ENCODE data around the gene LIG4.

The LIG4 gene

DNA sequence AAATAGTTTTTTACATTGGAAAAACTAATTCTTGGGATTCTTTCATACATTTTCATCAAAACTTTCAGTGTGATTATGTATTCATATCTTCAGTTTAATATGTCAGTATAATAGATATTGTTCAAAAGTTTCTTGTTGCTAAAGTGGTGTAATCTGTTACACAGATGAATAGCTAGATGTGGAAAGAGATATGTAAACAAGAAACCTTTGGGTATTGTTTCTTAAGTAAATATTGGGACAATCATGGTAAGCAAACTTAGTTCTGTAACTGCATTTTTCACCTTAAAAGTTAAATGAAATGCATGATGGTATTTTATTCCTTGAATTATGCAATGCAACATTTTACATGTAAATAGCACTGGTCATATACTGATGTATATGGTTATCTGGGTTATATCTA is 15.0 kb upstream of the LIG4 start:
- no peaks in the 10 kb centered on the region for H3K9me3 ChIP-seq (ENCODE audit: control insufficient read depth, insufficient read depth, low read depth, low read length)
- H3K27ac ChIP-seq (ENCODE audit: extremely low read depth, low read depth, low read length) = no peak overlapping the region
- TF ChIP-seq, protein P1, sequence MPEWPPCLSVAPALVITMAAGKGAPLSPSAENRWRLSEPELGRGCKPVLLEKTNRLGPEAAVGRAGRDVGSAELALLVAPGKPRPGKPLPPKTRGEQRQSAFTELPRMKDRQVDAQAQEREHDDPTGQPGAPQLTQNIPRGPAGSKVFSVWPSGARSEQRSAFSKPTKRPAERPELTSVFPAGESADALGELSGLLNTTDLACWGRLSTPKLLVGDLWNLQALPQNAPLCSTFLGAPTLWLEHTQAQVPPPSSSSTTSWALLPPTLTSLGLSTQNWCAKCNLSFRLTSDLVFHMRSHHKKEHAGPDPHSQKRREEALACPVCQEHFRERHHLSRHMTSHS (tag by site-specific recombination; IDR thresholded peaks at IDR 0.05) = no peak
- TF ChIP-seq, protein P2, sequence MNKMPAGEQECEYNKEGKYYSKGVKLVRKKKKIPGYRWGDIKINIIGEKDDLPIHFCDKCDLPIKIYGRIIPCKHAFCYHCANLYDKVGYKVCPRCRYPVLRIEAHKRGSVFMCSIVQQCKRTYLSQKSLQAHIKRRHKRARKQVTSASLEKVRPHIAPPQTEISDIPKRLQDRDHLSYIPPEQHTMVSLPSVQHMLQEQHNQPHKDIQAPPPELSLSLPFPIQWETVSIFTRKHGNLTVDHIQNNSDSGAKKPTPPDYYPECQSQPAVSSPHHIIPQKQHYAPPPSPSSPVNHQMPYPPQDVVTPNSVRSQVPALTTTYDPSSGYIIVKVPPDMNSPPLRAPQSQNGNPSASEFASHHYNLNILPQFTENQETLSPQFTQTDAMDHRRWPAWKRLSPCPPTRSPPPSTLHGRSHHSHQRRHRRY (tag by site-specific recombination; IDR thresholded peaks at IDR 0.05) = no peak
- TF ChIP-seq REPIN1 (tag by site-specific recombination; IDR thresholded peaks at IDR 0.05; ENCODE audit: low read depth) = no peak
- TF ChIP-seq TCF7L2 (IDR thresholded peaks at IDR 0.05; ENCODE audit: borderline replicate concordance, low read depth, low read length) = no peak
- no peak for TF ChIP-seq ZNF133 (tag by site-specific recombination; IDR thresholded peaks at IDR 0.05)
- TF ChIP-seq, protein P3, sequence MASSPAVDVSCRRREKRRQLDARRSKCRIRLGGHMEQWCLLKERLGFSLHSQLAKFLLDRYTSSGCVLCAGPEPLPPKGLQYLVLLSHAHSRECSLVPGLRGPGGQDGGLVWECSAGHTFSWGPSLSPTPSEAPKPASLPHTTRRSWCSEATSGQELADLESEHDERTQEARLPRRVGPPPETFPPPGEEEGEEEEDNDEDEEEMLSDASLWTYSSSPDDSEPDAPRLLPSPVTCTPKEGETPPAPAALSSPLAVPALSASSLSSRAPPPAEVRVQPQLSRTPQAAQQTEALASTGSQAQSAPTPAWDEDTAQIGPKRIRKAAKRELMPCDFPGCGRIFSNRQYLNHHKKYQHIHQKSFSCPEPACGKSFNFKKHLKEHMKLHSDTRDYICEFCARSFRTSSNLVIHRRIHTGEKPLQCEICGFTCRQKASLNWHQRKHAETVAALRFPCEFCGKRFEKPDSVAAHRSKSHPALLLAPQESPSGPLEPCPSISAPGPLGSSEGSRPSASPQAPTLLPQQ (tag by site-specific recombination; IDR thresholded peaks at IDR 0.05) = no peak
- TF ChIP-seq GLI2 (tag by site-specific recombination; IDR thresholded peaks at IDR 0.05; ENCODE audit: borderline replicate concordance, low read depth) = no peak
- TF ChIP-seq ZNF747 (tag by site-specific recombination; IDR thresholded peaks at IDR 0.05) = no peak
- no peak for TF ChIP-seq ZNF626 (tag by site-specific recombination; IDR thresholded peaks at IDR 0.05)
- no peak for TF ChIP-seq ZNF560 (tag by site-specific recombination; IDR thresholded peaks at IDR 0.05; ENCODE audit: borderline replicate concordance)
- TF ChIP-seq ZNF140 (tag by site-specific recombination; IDR thresholded peaks at IDR 0.05) = no peak
- TF ChIP-seq ZNF121 (tag by site-specific recombination; IDR thresholded peaks at IDR 0.05) = no peak
- no peak for TF ChIP-seq ZNF571 (tag by site-specific recombination; IDR thresholded peaks at IDR 0.05)
- TF ChIP-seq ZNF292 (tag by site-specific recombination; IDR thresholded peaks at IDR 0.05; ENCODE audit: borderline replicate concordance, low read depth) = no peak
- TF ChIP-seq ZNF561 (tag by site-specific recombination; IDR thresholded peaks at IDR 0.05; ENCODE audit: borderline replicate concordance) = no peak
- TF ChIP-seq ZNF549 (tag by site-specific recombination; IDR thresholded peaks at IDR 0.05) = no peak
- CTCF ChIA-PET = interaction anchor here (0.6 kb wide), 1 partner anchor 437 kb away, joined by 3 read pairs; no protein-coding TSS in a partner anchor
- peaks cover 0 to 5% of the 10 kb centered on the region in 2 experiments; a peak in 1 of 3 replicates for H3K36me3 ChIP-seq (ENCODE audit: control insufficient read depth in 2 of 2, insufficient read depth in 1 of 2, low read length in 2 of 2)
- no peak overlapping the region for H3K4me3 ChIP-seq (ENCODE audit: low read depth, low read length)
- peaks cover 5% of the 10 kb centered on the region; the same call in 1 of the 2 replicates for H3K4me1 ChIP-seq (ENCODE audit: control insufficient read depth, insufficient read depth, low read length)
- POLR2A ChIA-PET = no interaction called here

DNA sequence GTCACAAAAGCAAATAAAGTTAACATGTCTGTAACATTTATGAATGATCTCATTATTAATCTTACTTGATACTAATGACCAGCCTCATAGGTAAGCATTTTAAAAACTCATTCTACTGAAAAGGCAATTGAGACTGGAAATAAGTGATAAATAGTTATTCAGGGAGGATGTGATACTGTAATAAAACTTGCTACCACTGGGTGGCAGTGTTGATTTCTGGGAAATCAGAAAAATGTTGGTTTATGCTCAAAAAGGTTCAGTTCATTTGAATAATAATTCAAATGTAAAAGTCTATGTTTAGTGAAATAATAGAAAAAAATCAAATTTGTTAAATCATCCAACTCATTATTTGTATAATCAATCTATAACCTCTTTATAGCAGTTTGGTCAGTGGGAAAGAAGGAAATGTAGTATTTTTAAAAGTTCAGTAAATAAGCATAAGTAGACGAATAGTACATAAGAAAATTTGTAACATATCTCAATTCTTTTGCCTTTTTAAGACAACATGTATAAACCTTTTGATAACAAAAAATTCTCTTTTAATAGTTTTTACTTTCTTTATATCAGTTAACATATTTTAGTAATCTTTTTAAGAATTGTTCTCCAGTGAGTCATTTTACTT is 12.4 kb upstream of the LIG4 start:
- Histone ChIP-seq H3K36me3 (ENCODE audit: control insufficient read depth in 2 of 2, insufficient read depth in 1 of 2, low read length in 2 of 2) (peaks cover 0 to 5% of the 10 kb centered on the region in 2 experiments; a peak in 1 of 3 replicates), H3K27ac (ENCODE audit: extremely low read depth, low read depth, low read length) (no peak overlapping the region), H3K4me3 (ENCODE audit: low read depth, low read length) (no peak overlapping the region), H3K4me1 (ENCODE audit: control insufficient read depth, insufficient read depth, low read length) (peaks cover 6% of the 10 kb centered on the region; the same call in 1 of the 2 replicates), H3K9me3 (ENCODE audit: control insufficient read depth, insufficient read depth, low read depth, low read length) (no peaks in the 10 kb centered on the region)
- CTCF ChIA-PET = interaction anchor here (0.7 to 0.8 kb wide), 3 partner anchors 10 to 370 kb away, joined by 3 read pairs; partner anchors contain the start of gene ABHD13
- POLR2A ChIA-PET = no interaction called here
- TF ChIP-seq, protein P4, sequence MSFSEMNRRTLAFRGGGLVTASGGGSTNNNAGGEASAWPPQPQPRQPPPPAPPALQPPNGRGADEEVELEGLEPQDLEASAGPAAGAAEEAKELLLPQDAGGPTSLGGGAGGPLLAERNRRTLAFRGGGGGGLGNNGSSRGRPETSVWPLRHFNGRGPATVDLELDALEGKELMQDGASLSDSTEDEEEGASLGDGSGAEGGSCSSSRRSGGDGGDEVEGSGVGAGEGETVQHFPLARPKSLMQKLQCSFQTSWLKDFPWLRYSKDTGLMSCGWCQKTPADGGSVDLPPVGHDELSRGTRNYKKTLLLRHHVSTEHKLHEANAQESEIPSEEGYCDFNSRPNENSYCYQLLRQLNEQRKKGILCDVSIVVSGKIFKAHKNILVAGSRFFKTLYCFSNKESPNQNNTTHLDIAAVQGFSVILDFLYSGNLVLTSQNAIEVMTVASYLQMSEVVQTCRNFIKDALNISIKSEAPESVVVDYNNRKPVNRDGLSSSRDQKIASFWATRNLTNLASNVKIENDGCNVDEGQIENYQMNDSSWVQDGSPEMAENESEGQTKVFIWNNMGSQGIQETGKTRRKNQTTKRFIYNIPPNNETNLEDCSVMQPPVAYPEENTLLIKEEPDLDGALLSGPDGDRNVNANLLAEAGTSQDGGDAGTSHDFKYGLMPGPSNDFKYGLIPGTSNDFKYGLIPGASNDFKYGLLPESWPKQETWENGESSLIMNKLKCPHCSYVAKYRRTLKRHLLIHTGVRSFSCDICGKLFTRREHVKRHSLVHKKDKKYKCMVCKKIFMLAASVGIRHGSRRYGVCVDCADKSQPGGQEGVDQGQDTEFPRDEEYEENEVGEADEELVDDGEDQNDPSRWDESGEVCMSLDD (tag by site-specific recombination; IDR thresholded peaks at IDR 0.05) = no peak
- no peak for TF ChIP-seq ZFP37 (tag by site-specific recombination; IDR thresholded peaks at IDR 0.05)
- TF ChIP-seq ZNF48 (tag by site-specific recombination; IDR thresholded peaks at IDR 0.05) = no peak
- TF ChIP-seq, protein P5, sequence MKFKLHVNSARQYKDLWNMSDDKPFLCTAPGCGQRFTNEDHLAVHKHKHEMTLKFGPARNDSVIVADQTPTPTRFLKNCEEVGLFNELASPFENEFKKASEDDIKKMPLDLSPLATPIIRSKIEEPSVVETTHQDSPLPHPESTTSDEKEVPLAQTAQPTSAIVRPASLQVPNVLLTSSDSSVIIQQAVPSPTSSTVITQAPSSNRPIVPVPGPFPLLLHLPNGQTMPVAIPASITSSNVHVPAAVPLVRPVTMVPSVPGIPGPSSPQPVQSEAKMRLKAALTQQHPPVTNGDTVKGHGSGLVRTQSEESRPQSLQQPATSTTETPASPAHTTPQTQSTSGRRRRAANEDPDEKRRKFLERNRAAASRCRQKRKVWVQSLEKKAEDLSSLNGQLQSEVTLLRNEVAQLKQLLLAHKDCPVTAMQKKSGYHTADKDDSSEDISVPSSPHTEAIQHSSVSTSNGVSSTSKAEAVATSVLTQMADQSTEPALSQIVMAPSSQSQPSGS (tag by site-specific recombination; IDR thresholded peaks at IDR 0.05; ENCODE audit: low read depth) = 0 out of 2 replicates have a peak, but pooled peaks have one; percentile 16
- TF ChIP-seq KLF9 (tag by site-specific recombination; IDR thresholded peaks at IDR 0.05; ENCODE audit: low read depth) = no peak
- no peak for TF ChIP-seq ZBTB7A (tag by site-specific recombination; IDR thresholded peaks at IDR 0.05; ENCODE audit: low read depth)
- TF ChIP-seq ZNF548 (tag by site-specific recombination; IDR thresholded peaks at IDR 0.05) = no peak
- TF ChIP-seq ZNF221 (tag by site-specific recombination; IDR thresholded peaks at IDR 0.05; ENCODE audit: borderline replicate concordance) = no peak
- no peak for TF ChIP-seq ZNF677 (tag by site-specific recombination; IDR thresholded peaks at IDR 0.05)
- TF ChIP-seq ZNF660 (tag by site-specific recombination; IDR thresholded peaks at IDR 0.05) = peak; percentile 39; the same call in 1 of the 2 replicates
- TF ChIP-seq ZNF654 (tag by site-specific recombination; IDR thresholded peaks at IDR 0.05; ENCODE audit: low read depth) = peak; percentile 19; the same call in 1 of the 2 replicates
- TF ChIP-seq ZNF24 (tag by site-specific recombination; IDR thresholded peaks at IDR 0.05) = no peak

Data from HEK293 (cell line).